Renal pelvis (tissue), 4 donors: ENCODE data around the gene RPUSD1. TPM values are rescaled to one million over a fixed set of nuclear protein-coding genes. Genes with fewer than 3 reads are reported as not detected.
"Not testable (repeated sequence)": the region's sequence is repeated elsewhere in the genome, so short reads cannot be mapped to it uniquely, and the experiment has no call there.

ENCODE experiments used
- DNase-seq: peaks from one replicate; pipeline ENCODE4 v3.0.0-alpha.2; 2013
- polyA plus RNA-seq, 3 donors: library from polyadenylated mRNA; unstranded; fragments of 120-200 nt; gene quantifications; one replicate each; pipeline ENCODE4 v1.2.1, GENCODE V29; 2013; ENCODE audit not compliant: insufficient read length in 3 of 3

The RPUSD1 gene
- polyA plus RNA-seq, 3 donors = 13.5 to 19.3 (median 18.6) TPM

DNA sequence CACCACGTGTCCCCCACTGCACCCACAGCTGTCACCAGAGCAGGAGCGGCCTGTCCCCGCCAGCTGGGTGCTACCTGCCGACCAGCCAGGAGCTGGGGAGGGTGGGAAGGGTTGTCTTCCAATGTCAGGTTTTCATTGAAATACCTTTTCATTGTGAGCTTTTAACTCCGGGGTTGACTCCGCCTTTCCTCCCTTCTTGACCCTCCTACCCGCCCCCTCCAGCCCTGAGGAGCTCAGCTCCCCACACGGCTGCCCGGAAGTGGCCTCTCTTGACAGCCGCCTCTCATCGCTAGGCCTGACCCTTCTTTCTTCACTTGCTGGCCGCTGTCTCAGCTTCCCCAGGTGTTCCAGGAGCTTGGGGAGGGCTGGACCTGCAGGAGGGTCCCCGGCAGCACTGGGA, 33.6 kb upstream of the RPUSD1 start:
- no peak for DNase-seq

DNA sequence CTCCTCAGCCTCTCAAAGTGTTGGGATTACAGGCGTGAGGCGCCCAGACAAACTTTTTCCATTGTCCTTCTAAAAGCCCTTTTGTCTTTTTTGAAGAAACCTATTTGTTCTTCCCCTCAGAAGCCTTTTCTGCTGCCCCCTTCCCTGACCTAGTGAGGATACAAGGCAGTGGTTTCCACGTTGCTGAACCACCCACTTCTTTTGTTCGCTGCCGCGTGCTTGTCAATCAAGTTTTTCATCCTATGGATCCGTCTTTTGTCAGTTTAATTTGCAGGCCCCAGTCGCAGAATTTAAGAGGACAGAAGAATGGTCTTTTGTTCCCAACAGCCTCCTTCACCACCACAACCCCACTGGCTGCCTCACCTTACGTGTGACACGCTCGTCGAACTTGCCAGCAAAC, 32.6 kb upstream of the RPUSD1 start:
- no peak for DNase-seq

DNA sequence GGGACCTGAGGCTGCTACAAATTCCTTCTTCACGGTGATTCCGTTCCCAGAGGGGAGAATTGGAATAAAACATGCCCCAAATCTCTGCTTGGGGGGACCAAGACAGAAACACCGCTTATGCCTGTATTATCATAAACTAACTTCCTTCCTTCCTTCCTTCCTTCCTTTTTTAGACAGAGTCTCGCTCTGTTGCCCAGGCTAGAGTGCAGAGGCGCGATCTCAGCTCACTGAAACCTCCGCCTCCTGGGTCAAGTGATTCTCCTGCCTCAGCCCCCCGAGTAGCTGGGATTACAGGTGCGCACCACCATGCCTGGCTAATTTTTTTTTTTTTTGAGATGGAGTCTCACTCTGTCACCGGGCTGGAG, 31.8 kb upstream of the RPUSD1 start:
- DNase-seq = not testable (repeated sequence)

- DNase-seq = no peak
These were observed 31.3 kb upstream of the RPUSD1 start for GRCh38 chr16:819336-820043.

DNA sequence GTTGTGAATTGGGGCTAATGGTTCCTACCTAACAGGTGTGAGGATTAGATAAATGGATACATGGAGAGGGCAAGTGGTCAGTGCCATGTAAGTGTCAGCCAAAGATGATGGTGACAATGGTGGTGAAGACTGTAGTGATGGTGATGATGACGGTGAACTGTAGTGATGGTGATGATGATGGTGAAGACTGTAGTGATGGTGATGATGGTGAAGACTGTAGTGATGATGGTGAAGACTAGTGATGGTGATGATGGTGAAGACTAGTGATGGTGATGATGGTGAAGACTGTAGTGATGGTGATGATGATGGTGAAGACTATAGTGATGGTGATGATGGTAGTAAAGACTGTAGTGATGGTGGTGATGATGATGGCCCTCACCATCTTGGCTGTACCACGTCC, 30.4 kb upstream of the RPUSD1 start:
- no peak for DNase-seq

GRCh38 chr16:818132-818531, 30.0 kb upstream of the RPUSD1 start:
- no peak for DNase-seq

DNA sequence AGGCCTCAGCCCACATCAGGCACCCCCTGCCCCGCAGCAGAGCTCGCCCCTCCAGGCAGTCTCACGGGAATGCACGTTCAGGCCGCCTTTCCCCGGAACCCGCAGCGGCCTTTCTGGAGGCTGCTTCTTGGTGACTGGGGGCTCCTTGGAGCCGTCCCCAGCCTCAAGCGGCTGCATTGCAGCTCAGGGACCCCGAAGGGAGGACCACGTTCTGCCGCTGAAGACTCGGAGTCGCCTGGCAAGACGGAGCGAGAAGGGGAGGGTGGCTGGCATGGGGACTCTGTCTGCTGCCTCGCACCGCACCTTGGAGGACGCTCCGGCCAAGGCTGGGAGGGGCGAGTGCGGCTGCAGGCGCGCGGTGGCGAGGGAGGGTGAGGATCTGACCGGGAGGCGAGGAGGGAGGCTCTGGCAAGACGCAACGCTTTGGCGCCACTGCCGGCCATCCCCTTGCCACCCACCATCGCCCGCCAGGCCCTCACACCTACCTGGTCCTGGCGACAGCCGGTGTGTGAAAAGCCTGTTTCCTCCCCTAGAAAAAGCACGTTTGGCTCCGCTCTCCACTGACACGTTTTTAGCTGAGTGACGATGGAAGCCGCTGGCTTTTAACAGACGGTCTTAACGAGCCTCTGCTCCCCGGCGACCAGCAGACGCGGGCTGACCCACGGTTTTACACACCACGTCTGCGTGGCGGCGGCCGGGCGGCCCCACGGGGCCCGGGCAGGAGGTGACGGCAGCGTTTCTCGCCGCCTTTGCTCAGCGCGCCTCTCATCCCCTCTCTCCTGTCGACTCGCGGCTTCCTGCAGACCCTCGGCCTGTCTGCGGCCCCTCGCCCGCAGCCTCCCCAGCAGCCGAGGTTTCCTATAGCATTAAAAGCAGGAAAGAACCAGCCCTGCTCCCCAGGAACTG, 29.1 kb upstream of the RPUSD1 start:
- DNase-seq = no peak

DNA sequence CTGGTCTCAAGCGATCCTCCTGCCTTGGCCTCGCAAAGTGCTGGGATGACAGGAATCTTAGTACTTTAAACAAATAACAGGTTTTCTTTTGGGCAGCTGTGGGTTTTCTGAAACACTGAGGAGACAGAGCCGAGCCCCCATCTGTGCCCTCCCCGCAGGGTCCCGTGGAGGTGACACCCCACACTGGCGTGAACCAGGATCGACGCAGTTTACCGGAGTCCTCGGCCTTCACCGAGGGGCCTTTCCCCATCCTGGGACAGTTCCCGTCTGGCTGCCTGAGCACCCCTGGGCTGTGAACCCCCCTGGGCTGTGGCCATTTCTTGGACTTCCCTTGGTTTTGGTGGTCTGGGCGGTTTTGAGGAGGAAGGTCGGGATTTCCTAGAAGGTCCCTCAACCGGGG, 27.7 kb upstream of the RPUSD1 start:
- no peak for DNase-seq

- DNase-seq = no peak
These were observed 26.8 kb upstream of the RPUSD1 start for GRCh38 chr16:814974-815373.

- DNase-seq = no peak
These were observed 25.8 kb upstream of the RPUSD1 start for GRCh38 chr16:813916-814412.

GRCh38 chr16:813204-813915, 25.2 kb upstream of the RPUSD1 start:
- DNase-seq = no peak

- DNase-seq = no peak
These were observed 19.9 kb upstream of the RPUSD1 start for GRCh38 chr16:808085-808386.

GRCh38 chr16:807347-808084, 19.3 kb upstream of the RPUSD1 start:
- DNase-seq = peak; percentile 91

- no peak for DNase-seq
These were observed 17.3 kb upstream of the RPUSD1 start for GRCh38 chr16:805474-805873.

DNA sequence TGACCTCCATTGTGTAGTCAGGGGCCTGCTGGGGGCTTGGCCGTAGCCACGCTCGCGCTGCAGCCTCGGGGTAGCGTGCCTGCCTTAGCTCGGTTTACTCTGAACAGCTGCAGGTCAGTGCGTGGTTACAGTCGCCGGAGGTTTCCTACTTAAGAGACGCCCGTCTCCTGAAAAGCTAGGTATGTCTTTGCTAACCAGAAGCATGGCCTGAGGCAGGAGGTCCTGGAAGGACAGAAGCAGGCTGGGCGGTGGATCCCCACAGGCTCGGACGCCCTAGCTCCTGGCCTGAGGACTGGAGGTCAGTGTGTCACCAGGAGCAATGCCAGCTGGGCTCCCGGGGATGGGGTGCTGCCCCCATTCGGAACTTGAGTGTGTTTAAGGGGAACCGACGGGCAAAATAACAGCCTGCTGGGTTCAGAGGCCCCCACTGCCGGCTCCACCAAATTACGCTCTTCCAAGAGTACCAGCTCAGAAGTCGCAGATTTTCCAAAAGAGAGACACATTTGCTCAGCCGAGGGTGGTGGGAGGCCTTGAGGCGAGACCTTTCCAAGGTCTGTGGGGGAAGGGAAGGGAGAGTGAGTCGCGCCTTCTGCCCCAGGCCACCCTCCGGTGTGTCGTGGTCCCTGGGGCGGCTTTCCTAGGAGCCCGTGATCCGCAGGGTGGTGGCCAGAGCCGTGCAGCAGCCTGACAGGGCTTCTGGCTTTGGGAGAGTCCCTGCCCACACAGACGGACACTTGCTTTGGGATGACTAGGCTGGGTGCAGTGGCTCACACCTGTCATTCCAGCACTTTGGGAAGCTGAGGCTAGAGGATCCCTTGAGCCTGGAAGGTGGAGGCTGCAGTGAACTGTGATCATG, 16.2 kb upstream of the RPUSD1 start:
- DNase-seq = no peak

DNA sequence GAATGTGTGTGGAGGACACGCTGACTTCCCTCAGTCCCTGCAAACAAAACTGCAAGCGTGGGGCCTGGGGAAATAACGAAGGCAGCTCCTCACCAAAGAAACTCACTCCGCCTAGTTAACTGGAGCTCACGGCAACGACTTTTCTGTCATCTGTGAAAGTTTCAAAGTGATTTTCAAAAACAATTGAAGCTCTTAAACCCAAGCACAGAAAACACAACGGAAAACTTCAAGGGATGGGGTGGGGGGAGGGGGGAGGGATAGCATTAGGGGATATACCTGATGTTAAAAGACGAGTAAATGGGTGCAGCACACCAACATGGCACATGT, 15.5 kb upstream of the RPUSD1 start:
- DNase-seq = no peak

DNA sequence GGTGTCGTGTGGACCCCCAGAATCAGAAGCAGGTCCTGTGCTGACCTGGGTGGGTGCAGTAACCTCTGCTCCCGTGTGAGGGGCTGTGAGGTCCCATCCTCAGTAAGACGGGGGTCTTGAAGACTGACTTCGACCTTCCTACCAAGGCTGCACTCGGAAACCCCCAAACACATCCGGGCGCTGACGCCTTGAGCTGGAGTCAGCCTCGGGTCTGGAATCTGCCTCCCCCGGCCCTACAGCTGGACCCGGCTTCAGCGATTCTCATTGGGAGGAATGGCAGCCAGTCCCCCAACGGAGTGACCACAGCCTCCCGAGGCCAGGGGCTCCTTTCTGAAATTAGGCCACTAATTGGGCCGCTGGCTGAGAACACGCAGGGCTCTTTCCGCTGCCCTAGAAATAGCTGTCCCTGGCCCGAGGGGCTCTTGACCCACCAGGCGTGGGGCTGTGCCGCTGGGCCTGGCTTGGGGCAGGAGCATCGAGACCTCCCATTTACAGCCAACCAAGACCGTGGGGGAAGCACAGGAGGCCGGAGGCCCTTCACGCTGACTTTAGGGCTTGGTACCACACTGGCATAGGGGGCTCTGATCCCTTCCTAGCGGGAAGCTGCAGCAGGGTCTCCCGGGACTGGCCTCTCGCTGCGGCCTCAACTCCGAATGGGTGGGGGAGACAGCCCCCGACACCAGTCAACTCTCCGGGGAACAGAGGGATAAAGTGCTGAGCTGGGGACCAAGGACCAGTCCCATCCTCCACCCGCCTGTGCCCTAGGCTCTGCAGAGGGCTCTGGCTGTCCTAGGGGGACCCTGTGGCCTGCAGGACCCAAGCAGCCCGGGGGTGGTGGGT, 15.0 kb upstream of the RPUSD1 start:
- no peak for DNase-seq

GRCh38 chr16:802461-802860, 14.3 kb upstream of the RPUSD1 start:
- no peak for DNase-seq

DNA sequence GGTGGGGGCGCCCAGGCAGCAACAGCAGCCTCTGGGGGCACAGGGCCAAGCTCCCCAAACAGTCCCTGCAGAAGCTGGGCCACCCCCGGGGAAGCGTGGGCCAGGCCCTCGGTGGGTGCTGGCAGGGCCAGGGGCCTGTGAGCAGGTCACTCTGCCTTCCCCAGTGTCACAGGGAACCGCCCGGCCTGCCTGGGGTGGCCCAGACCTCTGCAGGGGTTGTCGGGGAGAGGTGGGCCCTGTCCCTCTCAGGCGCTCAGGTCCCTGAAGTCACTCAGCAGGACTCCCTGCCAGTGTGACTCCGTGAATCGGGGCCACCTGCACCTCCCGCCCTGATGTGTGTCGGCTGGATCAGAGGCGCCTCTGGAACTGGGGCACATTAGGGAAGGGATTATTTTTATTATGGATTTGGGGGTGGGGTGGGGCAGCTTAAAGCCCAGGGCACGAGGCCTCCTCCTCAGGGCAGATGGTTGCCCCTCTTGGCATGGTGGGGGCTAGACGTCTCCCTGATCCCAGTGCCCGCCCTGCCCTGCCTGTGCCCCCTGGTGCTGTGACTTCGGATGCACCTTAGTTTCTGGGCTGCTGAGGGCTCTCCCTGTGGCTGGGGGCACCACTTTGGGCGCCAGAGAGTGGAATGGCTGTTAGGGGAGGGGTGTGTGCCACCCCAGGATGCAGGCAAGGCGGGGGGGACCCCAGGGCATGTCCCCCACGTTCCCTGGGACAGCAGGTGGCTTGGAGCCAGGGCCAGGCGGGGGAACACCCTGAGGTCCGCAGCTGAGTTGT, 13.6 kb upstream of the RPUSD1 start:
- DNase-seq = no peak
